Measurements from ENCODE around the gene ZBBX.
A peak's percentile ranks its signal among the peaks of the same experiment; 100 is the strongest.
"Not testable (repeated sequence)": the region's sequence is repeated elsewhere in the genome, so short reads cannot be mapped to it uniquely, and the experiment has no call there.

ZBBX gene, protein sequence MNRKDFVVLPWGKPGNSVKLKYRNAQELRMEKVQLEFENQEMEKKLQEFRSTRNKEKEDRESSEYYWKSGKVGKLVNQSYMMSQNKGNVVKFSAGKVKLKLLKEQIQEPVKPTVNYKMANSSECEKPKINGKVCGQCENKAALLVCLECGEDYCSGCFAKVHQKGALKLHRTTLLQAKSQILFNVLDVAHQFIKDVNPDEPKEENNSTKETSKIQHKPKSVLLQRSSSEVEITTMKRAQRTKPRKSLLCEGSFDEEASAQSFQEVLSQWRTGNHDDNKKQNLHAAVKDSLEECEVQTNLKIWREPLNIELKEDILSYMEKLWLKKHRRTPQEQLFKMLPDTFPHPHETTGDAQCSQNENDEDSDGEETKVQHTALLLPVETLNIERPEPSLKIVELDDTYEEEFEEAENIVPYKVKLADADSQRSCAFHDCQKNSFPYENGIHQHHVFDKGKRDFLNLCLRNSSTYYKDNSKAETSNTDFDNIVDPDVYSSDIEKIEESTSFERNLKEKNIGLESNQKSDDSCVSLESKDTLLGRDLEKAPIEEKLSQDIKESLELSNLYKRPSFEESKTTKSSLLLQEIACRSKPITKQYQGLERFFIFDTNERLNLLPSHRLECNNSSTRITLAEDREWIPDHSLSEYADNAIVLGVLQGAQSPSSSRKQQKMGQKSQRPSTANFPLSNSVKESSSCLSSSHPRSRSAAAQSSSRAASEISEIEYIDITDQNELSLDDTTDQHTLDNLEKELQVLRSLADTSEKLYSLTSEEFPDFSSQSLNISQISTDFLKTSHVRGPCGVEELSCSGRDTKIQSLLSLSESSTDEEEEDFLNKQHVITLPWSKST
- total RNA-seq = 0 to 0.06 (median 0) reads per million in 9 experiments

DNA sequence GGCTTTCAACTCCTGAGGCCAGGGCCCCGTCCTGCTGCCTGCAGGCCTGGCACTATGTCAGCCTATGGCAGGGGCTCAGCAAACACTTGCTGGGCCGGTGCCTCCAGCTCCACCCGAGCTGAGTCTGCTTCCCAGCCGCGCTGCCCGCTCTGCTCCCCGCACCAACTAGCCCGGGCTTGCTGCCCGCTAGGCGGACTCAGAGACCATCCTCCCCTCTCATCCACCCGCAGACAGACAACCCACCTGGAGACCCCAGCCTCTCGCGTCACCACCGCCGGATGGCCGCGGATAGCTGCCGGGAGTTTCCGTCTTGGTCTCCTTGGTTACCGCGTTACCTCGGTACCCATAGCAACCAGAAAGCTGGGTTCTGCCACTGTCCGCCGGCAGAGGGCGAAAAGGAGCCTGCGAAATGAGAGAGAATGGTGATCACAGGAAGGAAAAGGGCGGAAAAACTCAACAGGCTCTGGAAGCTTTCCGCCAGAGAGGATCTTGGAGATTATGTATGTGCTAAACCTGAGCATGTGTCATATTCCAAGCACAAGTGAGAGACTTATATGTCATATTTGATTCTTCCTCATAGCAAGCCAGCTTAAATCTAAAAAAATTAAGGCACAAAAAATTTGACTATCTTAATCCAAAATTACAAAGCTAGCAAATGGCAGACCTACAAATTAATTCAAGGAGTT lies at the start of gene ZBBX:
Gene ZBBX (minus strand): TSS at position 294 of the 686 bp plus-strand sequence. CDS start 7,396 bp downstream, outside the sequence.
- peak within 1 kb of the TSS; percentile 54 to 68 for H3K4me3 Mint-ChIP-seq
- peaks cover 0 to 5% of the 10 kb centered on the region in 2 donors for H3K27me3 Mint-ChIP-seq
- DNase-seq = peak; percentile 61 to 80 (median 62)
- ATAC-seq (replicated peaks) = peak; percentile 92
- H3K27ac Mint-ChIP-seq = peak within 1 kb of the TSS; percentile 38 to 73
- H3K4me1 Mint-ChIP-seq (ENCODE audit: low read depth in 2 of 2) = peaks cover 4% of the 10 kb centered on the region in 2 donors
- no peaks in the 10 kb centered on the region for H3K9me3 Mint-ChIP-seq
- H3K36me3 Mint-ChIP-seq (ENCODE audit: insufficient read depth) = peaks cover 3% of the 10 kb centered on the region

GRCh38 chr3:167426962-167427361 lies 46.9 kb upstream of the ZBBX start:
- not testable (repeated sequence) for H3K4me1 Mint-ChIP-seq (ENCODE audit: low read depth in 2 of 2); H3K27me3 Mint-ChIP-seq; DNase-seq; H3K27ac Mint-ChIP-seq; H3K36me3 Mint-ChIP-seq (ENCODE audit: insufficient read depth); H3K4me3 Mint-ChIP-seq; ATAC-seq (replicated peaks)
- peaks cover 3 to 13% of the 10 kb centered on the region in 2 donors for H3K9me3 Mint-ChIP-seq

GRCh38 chr3:167422396-167422795 lies 42.3 kb upstream of the ZBBX start:
- H3K27ac Mint-ChIP-seq = not testable (repeated sequence)

DNA sequence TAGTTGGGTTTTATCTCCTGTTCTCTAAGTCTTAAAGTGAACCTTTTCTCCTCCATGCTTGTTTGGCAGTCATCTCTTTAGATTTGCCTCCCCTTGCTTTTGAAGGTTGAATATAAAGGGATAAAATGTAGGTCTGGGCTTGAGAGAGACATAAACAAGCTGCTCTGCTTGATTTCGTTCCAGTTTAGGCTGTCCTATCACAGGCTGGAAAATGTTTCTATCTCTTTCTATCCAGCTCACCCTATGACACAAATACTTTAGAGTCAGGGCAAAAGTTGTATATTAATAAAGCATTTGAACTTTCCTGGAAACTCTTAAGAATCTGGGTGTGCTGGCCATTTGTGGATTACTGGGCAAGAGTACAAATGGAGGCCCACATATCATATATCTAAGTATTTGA lies 29.5 kb upstream of the ZBBX start:
- DNase-seq = no peak
- Mint-ChIP-seq H3K27ac (no peak overlapping the region), H3K27me3 (no peaks in the 10 kb centered on the region), H3K4me1 (ENCODE audit: low read depth in 2 of 2) (no peaks in the 10 kb centered on the region), H3K4me3 (no peak overlapping the region), H3K36me3 (ENCODE audit: insufficient read depth) (no peaks in the 10 kb centered on the region), H3K9me3 (no peaks in the 10 kb centered on the region)
- no peak for ATAC-seq (replicated peaks)

More at GRCh38 chr3:167422396-167422795, 42.3 kb upstream of the ZBBX start:
- not testable (repeated sequence) for DNase-seq; H3K4me1 Mint-ChIP-seq (ENCODE audit: low read depth in 2 of 2); H3K9me3 Mint-ChIP-seq; ATAC-seq (replicated peaks); H3K36me3 Mint-ChIP-seq (ENCODE audit: insufficient read depth); H3K4me3 Mint-ChIP-seq; H3K27me3 Mint-ChIP-seq

- ATAC-seq (replicated peaks) (no peak), DNase-seq (no peak)
- Mint-ChIP-seq H3K36me3 (ENCODE audit: insufficient read depth) (no peaks in the 10 kb centered on the region), H3K27ac (no peak overlapping the region), H3K4me1 (ENCODE audit: low read depth in 2 of 2) (no peaks in the 10 kb centered on the region), H3K9me3 (no peaks in the 10 kb centered on the region), H3K4me3 (no peak overlapping the region), H3K27me3 (no peaks in the 10 kb centered on the region)
Measured at GRCh38 chr3:167406876-167407492, 26.9 kb upstream of the ZBBX start.

GRCh38 chr3:167397826-167398225 lies 17.7 kb upstream of the ZBBX start:
- Mint-ChIP-seq H3K4me3 (no peak overlapping the region), H3K27me3 (peaks cover 0 to 2% of the 10 kb centered on the region in 2 donors), H3K27ac (no peak overlapping the region), H3K4me1 (ENCODE audit: low read depth in 2 of 2) (no peaks in the 10 kb centered on the region), H3K9me3 (no peaks in the 10 kb centered on the region), H3K36me3 (ENCODE audit: insufficient read depth) (no peaks in the 10 kb centered on the region)
- DNase-seq (no peak), ATAC-seq (replicated peaks) (no peak)

DNA sequence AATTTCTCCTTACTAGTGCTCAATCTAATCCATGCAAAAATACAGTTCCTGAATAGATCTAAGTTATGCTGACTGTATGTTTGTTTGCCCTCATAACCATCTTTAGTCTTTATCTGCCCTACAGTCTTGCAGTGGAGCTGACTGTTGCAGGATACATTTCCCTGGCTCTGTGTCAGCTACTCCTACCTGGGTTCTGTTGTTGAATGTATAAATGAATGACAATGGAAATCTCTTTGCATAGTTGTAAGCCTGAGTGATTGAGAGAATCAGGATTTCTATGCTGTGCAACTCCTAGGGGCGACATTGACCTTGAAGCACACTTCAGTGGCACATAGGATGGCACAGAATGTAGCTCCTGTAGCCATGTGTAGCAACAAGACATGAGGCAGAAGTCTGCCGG lies 16.0 kb upstream of the ZBBX start:
- Mint-ChIP-seq H3K27ac (no peak overlapping the region), H3K27me3 (peaks cover 0 to 6% of the 10 kb centered on the region in 2 donors), H3K4me1 (ENCODE audit: low read depth in 2 of 2) (no peaks in the 10 kb centered on the region), H3K9me3 (no peaks in the 10 kb centered on the region), H3K4me3 (no peak overlapping the region), H3K36me3 (ENCODE audit: insufficient read depth) (no peaks in the 10 kb centered on the region)
- ATAC-seq (replicated peaks) = no peak
- DNase-seq = no peak

GRCh38 chr3:167394003-167394402 lies 13.9 kb upstream of the ZBBX start:
- Mint-ChIP-seq H3K36me3 (ENCODE audit: insufficient read depth) (no peaks in the 10 kb centered on the region), H3K4me1 (ENCODE audit: low read depth in 2 of 2) (no peaks in the 10 kb centered on the region), H3K9me3 (no peaks in the 10 kb centered on the region)

DNA sequence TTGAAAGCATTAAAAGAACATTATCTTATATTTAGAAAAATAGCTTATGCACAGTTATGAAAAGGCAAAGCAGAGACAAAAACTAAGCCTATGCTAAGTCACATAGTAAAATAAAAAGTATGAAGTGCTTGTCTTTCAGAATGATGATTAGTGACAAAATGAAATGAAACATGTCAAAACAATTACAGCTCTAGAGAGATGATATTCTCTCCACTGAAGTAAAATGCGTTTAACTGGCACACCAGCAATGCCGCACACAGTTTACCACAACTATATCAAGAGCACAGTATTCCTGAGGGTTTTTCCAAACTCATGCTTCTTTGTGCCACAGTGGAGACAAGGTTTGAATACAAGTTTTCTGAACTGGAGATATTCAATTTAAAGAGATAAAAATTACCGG lies 2.1 kb upstream of the ZBBX start:
- H3K27me3 Mint-ChIP-seq = peaks cover 0 to 5% of the 10 kb centered on the region in 2 donors
- peaks cover 4% of the 10 kb centered on the region in 2 donors for H3K4me1 Mint-ChIP-seq (ENCODE audit: low read depth in 2 of 2)
- DNase-seq (no peak), ATAC-seq (replicated peaks) (no peak)
- no peak overlapping the region for H3K27ac Mint-ChIP-seq
- H3K36me3 Mint-ChIP-seq (ENCODE audit: insufficient read depth) = peaks cover 3% of the 10 kb centered on the region
- no peaks in the 10 kb centered on the region for H3K9me3 Mint-ChIP-seq
- no peak overlapping the region for H3K4me3 Mint-ChIP-seq

More at GRCh38 chr3:167394003-167394402, 13.9 kb upstream of the ZBBX start:
- Mint-ChIP-seq H3K27me3 (peaks cover 0 to 6% of the 10 kb centered on the region in 2 donors), H3K27ac (no peak overlapping the region), H3K4me3 (no peak overlapping the region)
- ATAC-seq (replicated peaks) (no peak), DNase-seq (no peak)

- Mint-ChIP-seq H3K4me3 (no peak overlapping the region), H3K36me3 (ENCODE audit: insufficient read depth) (no peaks in the 10 kb centered on the region), H3K27ac (no peak overlapping the region), H3K4me1 (ENCODE audit: low read depth in 2 of 2) (peaks cover 4% of the 10 kb centered on the region in 2 donors), H3K27me3 (no peaks in the 10 kb centered on the region), H3K9me3 (no peaks in the 10 kb centered on the region)
- ATAC-seq (replicated peaks) (no peak), DNase-seq (no peak)
Measured at GRCh38 chr3:167375478-167375877, 4.6 kb downstream of the ZBBX start.

DNA sequence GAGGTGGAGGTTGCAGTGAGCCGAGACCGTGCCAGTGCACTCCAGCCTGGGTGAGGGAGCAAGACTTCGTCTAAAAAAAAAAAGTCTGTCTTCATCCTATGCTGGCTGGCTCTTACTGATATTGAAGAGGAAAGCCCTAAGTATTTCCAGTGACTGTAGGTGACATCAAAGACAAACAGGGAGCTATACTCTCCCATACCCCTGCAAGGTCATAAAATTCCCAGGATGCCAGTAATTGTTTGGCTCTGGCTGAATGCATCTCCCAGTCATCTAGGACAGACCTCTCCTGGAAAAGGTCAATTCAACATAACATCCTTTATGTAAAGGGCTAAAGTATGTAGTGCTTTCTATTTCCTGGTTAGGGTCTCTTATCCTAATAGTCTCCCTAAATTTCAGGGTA lies 8.0 kb downstream of the ZBBX start:
- DNase-seq = no peak
- ATAC-seq (replicated peaks) = no peak
- Mint-ChIP-seq H3K4me1 (ENCODE audit: low read depth in 2 of 2) (no peaks in the 10 kb centered on the region), H3K27me3 (peaks cover 0 to 10% of the 10 kb centered on the region in 2 donors), H3K9me3 (no peaks in the 10 kb centered on the region), H3K4me3 (no peak overlapping the region), H3K36me3 (ENCODE audit: insufficient read depth) (no peaks in the 10 kb centered on the region), H3K27ac (no peak overlapping the region)

DNA sequence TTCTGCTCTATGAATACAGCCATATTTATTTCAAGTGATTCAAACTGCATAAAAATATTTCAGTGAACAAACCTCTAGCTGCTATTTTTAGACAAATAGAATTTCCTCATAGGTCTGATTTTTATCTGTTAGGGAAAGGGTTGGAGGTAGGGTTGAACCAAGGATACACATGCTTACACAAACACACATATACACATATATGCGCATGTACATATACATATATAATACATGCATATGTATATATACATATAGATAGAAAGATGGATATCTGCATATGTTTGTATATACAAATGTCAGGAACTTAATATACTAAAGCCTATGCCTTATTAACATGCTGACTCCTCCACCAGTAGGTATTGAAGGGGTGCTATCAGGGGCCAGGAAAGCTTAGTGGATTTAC lies 18.1 kb downstream of the ZBBX start:
- H3K9me3 Mint-ChIP-seq = peaks cover 0 to 1% of the 10 kb centered on the region in 2 donors

DNA sequence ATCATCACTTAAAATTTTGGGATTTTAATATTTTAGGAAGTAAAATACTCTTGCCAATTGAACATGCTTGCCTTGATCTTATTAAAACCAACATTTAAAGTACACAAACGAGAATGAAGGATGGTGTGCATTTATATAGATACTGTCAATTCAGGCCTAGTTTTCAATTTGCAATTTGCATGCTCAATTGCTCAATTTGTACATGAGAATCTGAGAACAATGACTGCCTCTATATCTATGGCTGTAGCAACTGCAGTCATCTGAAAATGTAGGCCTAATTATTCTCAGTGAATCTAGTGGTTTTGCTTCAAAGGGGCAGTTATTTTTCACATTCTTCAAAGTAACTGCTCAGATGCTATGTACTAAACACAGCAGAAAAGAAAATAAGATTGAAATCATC lies 18.8 kb downstream of the ZBBX start:
- H3K4me1 Mint-ChIP-seq (ENCODE audit: low read depth in 2 of 2) = no peaks in the 10 kb centered on the region
- no peaks in the 10 kb centered on the region for H3K36me3 Mint-ChIP-seq (ENCODE audit: insufficient read depth)
- H3K4me3 Mint-ChIP-seq = no peak overlapping the region
- peaks cover 0 to 4% of the 10 kb centered on the region in 2 donors for H3K9me3 Mint-ChIP-seq
- no peaks in the 10 kb centered on the region for H3K27me3 Mint-ChIP-seq
- no peak for DNase-seq
- no peak for ATAC-seq (replicated peaks)
- H3K27ac Mint-ChIP-seq = no peak overlapping the region

More for the DNA sequence above, 18.1 kb downstream of the ZBBX start:
- no peak for ATAC-seq (replicated peaks)
- H3K4me1 Mint-ChIP-seq (ENCODE audit: low read depth in 2 of 2) = no peaks in the 10 kb centered on the region
- H3K4me3 Mint-ChIP-seq = no peak overlapping the region
- no peaks in the 10 kb centered on the region for H3K36me3 Mint-ChIP-seq (ENCODE audit: insufficient read depth)
- H3K27me3 Mint-ChIP-seq = no peaks in the 10 kb centered on the region
- H3K27ac Mint-ChIP-seq = no peak overlapping the region
- DNase-seq = no peak

Measured in effector memory CD8-positive, alpha-beta T cell (primary cell).